Keratinocyte (primary cell): ENCODE results near the gene POLR2B. TPM values are rescaled to one million over a fixed set of nuclear protein-coding genes. Genes with fewer than 3 reads are reported as not detected.
A peak's percentile ranks its signal among the peaks of the same experiment; 100 is the strongest.

ENCODE experiments used
- DNase-seq: peaks from one replicate; pipeline ENCODE4 v3.0.0-alpha.2; 2011; ENCODE audit warnings: low read depth, missing footprints, low spot score
- FAIRE-seq: peaks from 2 replicates; lab custom pipeline; 2011; peaks lifted over from hg19 to GRCh38; lab: Jason Lieb, UNC
- H2AFZ ChIP-seq: 2 replicates; pipeline ENCODE4 v1.6.0; 2012; ENCODE audit warnings: low read length, control low read depth, inconsistent platforms; ENCODE audit not compliant: control insufficient read depth
- H3K27ac ChIP-seq: 2 replicates; pipeline ENCODE4 v1.5.1; 2011; ENCODE audit warnings: low read length; ENCODE audit not compliant: control insufficient read depth, insufficient read depth
- H3K27me3 ChIP-seq: 3 replicates; pipeline ENCODE4 v1.6.0; 2011; ENCODE audit warnings: low read length; ENCODE audit not compliant: control insufficient read depth, insufficient read depth; ENCODE audit errors: extremely low read depth
- H3K36me3 ChIP-seq, 2 experiments: 2 replicates in 1 of 2; 3 replicates in 1 of 2; pipeline ENCODE4 v1.5.1; 2011; ENCODE audit warnings: low read length in 2 of 2, mild to moderate bottlenecking in 1 of 2; ENCODE audit not compliant: control insufficient read depth in 2 of 2, insufficient read depth in 2 of 2; ENCODE audit errors: extremely low read depth in 1 of 2
- H3K4me1 ChIP-seq: 3 replicates; pipeline ENCODE4 v1.5.1; 2011; ENCODE audit warnings: low read length; ENCODE audit not compliant: control insufficient read depth, insufficient read depth; ENCODE audit errors: extremely low read depth
- H3K4me2 ChIP-seq: 3 replicates; pipeline ENCODE4 v1.6.0; 2011; ENCODE audit warnings: low read depth, low read length; ENCODE audit not compliant: control insufficient read depth, insufficient read depth; ENCODE audit errors: extremely low read depth
- H3K4me3 ChIP-seq, 3 experiments: fragments of 200-600 bp in 1 of 3; sonication (generic) in 1 of 3; 2 replicates in 2 of 3; 3 replicates in 1 of 3; pipeline ENCODE4 v1.5.1; 2011 to 2016; ENCODE audit warnings: low read length in 3 of 3, mild to moderate bottlenecking in 3 of 3, control low read depth in 2 of 3, inconsistent platforms in 1 of 3, low read depth in 1 of 3, mixed read lengths in 1 of 3, mixed run types in 1 of 3, moderate library complexity in 1 of 3; ENCODE audit not compliant: control insufficient read depth in 2 of 3, insufficient read depth in 2 of 3; ENCODE audit errors: extremely low read depth in 1 of 3
- H3K79me2 ChIP-seq: 2 replicates; pipeline ENCODE4 v1.6.0; 2012; ENCODE audit warnings: low read length; ENCODE audit not compliant: control insufficient read depth, insufficient read depth
- H3K9ac ChIP-seq: 3 replicates; pipeline ENCODE4 v1.6.0; 2011; ENCODE audit warnings: low read length; ENCODE audit not compliant: control insufficient read depth, insufficient read depth; ENCODE audit errors: extremely low read depth
- H3K9me1 ChIP-seq: 3 replicates; pipeline ENCODE4 v1.6.0; 2011; ENCODE audit warnings: low read length; ENCODE audit not compliant: control insufficient read depth, insufficient read depth; ENCODE audit errors: extremely low read depth
- H3K9me3 ChIP-seq: 2 replicates; pipeline ENCODE4 v1.5.1; 2012; ENCODE audit warnings: low read depth, low read length; ENCODE audit not compliant: control insufficient read depth
- H4K20me1 ChIP-seq: 3 replicates; pipeline ENCODE4 v1.6.0; 2011; ENCODE audit warnings: low read length; ENCODE audit not compliant: control insufficient read depth, insufficient read depth; ENCODE audit errors: extremely low read depth
- EZH2 ChIP-seq: IDR thresholded peaks from one replicate; pipeline ENCODE4 v1.6.1; 2012; ENCODE audit warnings: inconsistent platforms, mild to moderate bottlenecking, low read length, moderate library complexity
- dilution Hi-C: fragments of 300-500 bp; cut with MboI; formaldehyde crosslinking; loops from one replicate; pipeline ENCODE4 v1.7.0; 2020; ENCODE audit warnings: low sequenced_read_pairs; ENCODE audit not compliant: extremely low pct_ligation_motif_present
- polyA plus RNA-seq, 5 experiments: library from polyadenylated mRNA; depleted of rRNA in 3 of 5; stranded (reverse) in 3 of 5; stranded (forward) in 1 of 5; unstranded in 1 of 5; fragments of >200 nt; gene quantifications; 1 replicate in 1 of 5; 2 replicates in 3 of 5; 3 replicates in 1 of 5; pipeline versions ENCODE4 v1.2.1 to v1.2.3, GENCODE V29; 2011 to 2012; ENCODE audit warnings: missing spikeins in 2 of 5, low read depth in 1 of 5, low replicate concordance in 1 of 5
- TF ChIP-seq, protein P1 (sequence below), 3 experiments: IDR thresholded peaks in 1 of 3; conservative IDR thresholded peaks in 1 of 3; optimal IDR thresholded peaks in 1 of 3; 2 replicates in 2 of 3; 3 replicates in 1 of 3; pipeline versions ENCODE3 to v1.5.1; 2011; ENCODE audit warnings: low read length in 3 of 3, mild to moderate bottlenecking in 3 of 3, moderate library complexity in 2 of 3, control low read depth in 1 of 3, inconsistent platforms in 1 of 3; ENCODE audit not compliant: insufficient read depth in 2 of 3; ENCODE audit errors: extremely low read depth in 1 of 3

The POLR2B gene
- polyA plus RNA-seq, 1 donor (not counting 4 experiments of a cell fraction or from before 2014, with no cell fraction given) = 153 TPM

DNA sequence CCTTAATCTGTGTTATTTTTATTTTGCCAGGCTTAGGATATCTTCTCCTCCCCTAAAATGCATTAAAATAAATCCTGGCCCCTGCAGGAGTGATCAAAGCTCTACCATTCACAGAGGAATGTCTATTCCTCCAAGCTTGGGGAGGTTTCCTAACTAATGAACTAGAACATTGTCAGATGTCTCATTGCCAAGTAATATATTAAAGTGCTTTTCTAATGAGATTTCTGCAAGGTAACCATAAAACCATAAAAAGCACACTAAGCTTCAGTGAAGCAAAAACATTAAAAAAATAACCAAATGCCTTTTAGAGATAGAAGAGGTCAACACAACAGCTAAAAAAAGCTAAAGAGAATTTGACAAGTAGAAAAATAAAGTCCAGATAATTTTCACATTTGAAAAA is 96.7 kb downstream of the POLR2B start:
- Histone ChIP-seq H3K4me3 (no peak overlapping the region), H3K36me3 (peaks cover 1 to 8% of the 10 kb centered on the region in 2 experiments), H3K79me2 (peaks cover 30% of the 10 kb centered on the region), H3K9ac (no peak overlapping the region), H3K27ac (peak overlapping the region; percentile 78), H3K9me3 (no peaks in the 10 kb centered on the region), H3K9me1 (no peaks in the 10 kb centered on the region), H3K4me2 (peak overlapping the region; percentile 8), H3K27me3 (no peaks in the 10 kb centered on the region), H4K20me1 (no peaks in the 10 kb centered on the region), H2AFZ (no peak overlapping the region), H3K4me1 (peaks cover 70% of the 10 kb centered on the region)
- DNase-seq (no peak), FAIRE-seq (no peak)
- TF ChIP-seq, protein P1, sequence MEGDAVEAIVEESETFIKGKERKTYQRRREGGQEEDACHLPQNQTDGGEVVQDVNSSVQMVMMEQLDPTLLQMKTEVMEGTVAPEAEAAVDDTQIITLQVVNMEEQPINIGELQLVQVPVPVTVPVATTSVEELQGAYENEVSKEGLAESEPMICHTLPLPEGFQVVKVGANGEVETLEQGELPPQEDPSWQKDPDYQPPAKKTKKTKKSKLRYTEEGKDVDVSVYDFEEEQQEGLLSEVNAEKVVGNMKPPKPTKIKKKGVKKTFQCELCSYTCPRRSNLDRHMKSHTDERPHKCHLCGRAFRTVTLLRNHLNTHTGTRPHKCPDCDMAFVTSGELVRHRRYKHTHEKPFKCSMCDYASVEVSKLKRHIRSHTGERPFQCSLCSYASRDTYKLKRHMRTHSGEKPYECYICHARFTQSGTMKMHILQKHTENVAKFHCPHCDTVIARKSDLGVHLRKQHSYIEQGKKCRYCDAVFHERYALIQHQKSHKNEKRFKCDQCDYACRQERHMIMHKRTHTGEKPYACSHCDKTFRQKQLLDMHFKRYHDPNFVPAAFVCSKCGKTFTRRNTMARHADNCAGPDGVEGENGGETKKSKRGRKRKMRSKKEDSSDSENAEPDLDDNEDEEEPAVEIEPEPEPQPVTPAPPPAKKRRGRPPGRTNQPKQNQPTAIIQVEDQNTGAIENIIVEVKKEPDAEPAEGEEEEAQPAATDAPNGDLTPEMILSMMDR (optimal IDR thresholded peaks at IDR 0.05 in 1 of 3, IDR thresholded peaks at IDR 0.05 in 1 of 3, conservative IDR thresholded peaks at IDR 0.05 in 1 of 3; ENCODE audit: extremely low read depth in 1 of 3, insufficient read depth in 2 of 3, low read length in 3 of 3) = no peak
- TF ChIP-seq EZH2 = no peak
- dilution Hi-C loops = no loop called here

DNA sequence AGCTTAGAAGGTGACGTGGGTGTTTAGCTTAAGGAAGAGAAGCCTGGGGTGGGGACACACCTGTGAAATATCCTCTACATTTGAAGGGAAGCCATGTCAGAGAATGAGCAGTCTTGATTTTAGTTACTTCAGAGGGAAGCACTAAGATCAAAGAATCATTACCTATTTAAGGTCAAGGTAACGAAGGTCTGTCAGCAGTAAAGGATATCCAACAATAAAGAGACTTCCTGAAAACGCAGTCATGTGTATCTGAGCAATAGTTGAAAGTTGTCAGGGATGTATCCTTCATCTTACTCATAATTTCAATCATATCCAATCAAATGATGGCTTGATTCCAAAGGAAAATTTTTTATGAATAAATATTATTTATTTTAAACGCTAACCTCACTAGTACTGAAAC is 98.0 kb downstream of the POLR2B start:
- DNase-seq (no peak), FAIRE-seq (no peak)
- Histone ChIP-seq H3K9me1 (no peaks in the 10 kb centered on the region), H3K27me3 (no peaks in the 10 kb centered on the region), H3K27ac (peak overlapping the region; percentile 90), H3K36me3 (peaks cover 1 to 8% of the 10 kb centered on the region in 2 experiments), H3K79me2 (peaks cover 21% of the 10 kb centered on the region), H3K9me3 (no peaks in the 10 kb centered on the region), H3K9ac (no peak overlapping the region), H4K20me1 (no peaks in the 10 kb centered on the region), H2AFZ (no peak overlapping the region), H3K4me1 (peaks cover 72% of the 10 kb centered on the region), H3K4me3 (no peak overlapping the region), H3K4me2 (no peak overlapping the region)
- dilution Hi-C loops = no loop called here
- TF ChIP-seq, protein P1 (optimal IDR thresholded peaks at IDR 0.05 in 1 of 3, IDR thresholded peaks at IDR 0.05 in 1 of 3, conservative IDR thresholded peaks at IDR 0.05 in 1 of 3; ENCODE audit: extremely low read depth in 1 of 3, insufficient read depth in 2 of 3, low read length in 3 of 3) = no peak
- TF ChIP-seq EZH2 = no peak
